ENCODE results near the gene EMILIN1.

EMILIN1 gene

GRCh38 chr2:27078267-27079194, at the start of gene EMILIN1:
TSS of gene EMILIN1 (plus strand) at chr2:27078615. CDS start at chr2:27079066, 451 bp downstream.
- peak in 50 of 56 donors; percentile 13 to 83 (median 52) for DNase-seq

- no peak for DNase-seq
These were observed 49.4 kb upstream of the EMILIN1 start for GRCh38 chr2:27029051-27029450.

- DNase-seq: peak in 54 of 56 donors; percentile 12 to 91 (median 76)
These were observed 45.7 kb upstream of the EMILIN1 start, which contains the start of gene TMEM214 for GRCh38 chr2:27032495-27033252. TSS of gene TMEM214 (plus strand) at chr2:27032965. CDS start at chr2:27033016, 51 bp downstream.

- peak in 1 of 56 donors; percentile 47 for DNase-seq
These were observed 45.1 kb upstream of the EMILIN1 start for GRCh38 chr2:27033253-27033852.

- DNase-seq: no peak
These were observed 40.4 kb upstream of the EMILIN1 start for GRCh38 chr2:27038012-27038411.

- DNase-seq: no peak
These were observed 39.6 kb upstream of the EMILIN1 start for GRCh38 chr2:27038631-27039339.

- no peak for DNase-seq
These were observed 39.0 kb upstream of the EMILIN1 start for GRCh38 chr2:27039426-27039825.

- no peak for DNase-seq
These were observed 38.5 kb upstream of the EMILIN1 start for GRCh38 chr2:27039871-27040270.

- DNase-seq: no peak
These were observed 38.1 kb upstream of the EMILIN1 start for GRCh38 chr2:27040282-27040681.

GRCh38 chr2:27041752-27042151, 36.7 kb upstream of the EMILIN1 start:
- peak in 1 of 56 donors; percentile 32 for DNase-seq

- DNase-seq: no peak
These were observed 36.2 kb upstream of the EMILIN1 start for GRCh38 chr2:27042159-27042661.

- DNase-seq: no peak
These were observed 35.3 kb upstream of the EMILIN1 start for GRCh38 chr2:27042985-27043634.

- peak in 17 of 56 donors; percentile 30 to 79 (median 55) for DNase-seq
These were observed 28.8 kb upstream of the EMILIN1 start for GRCh38 chr2:27049422-27050280.

- DNase-seq: peak; percentile 35 to 97 (median 88)
These were observed 28.0 kb upstream of the EMILIN1 start for GRCh38 chr2:27050281-27050995.

- peak; percentile 36 to 97 (median 88) for DNase-seq
These were observed 27.2 kb upstream of the EMILIN1 start, which contains the start of gene AGBL5 for GRCh38 chr2:27050996-27051901. TSS of gene AGBL5 (plus strand) at chr2:27051668. CDS start at chr2:27052959, 1,291 bp downstream.

GRCh38 chr2:27051902-27052645, 26.3 kb upstream of the EMILIN1 start:
- peak in 11 of 56 donors; percentile 21 to 68 (median 49) for DNase-seq
